OCI-LY1 (cell line): ENCODE results near the gene NOD2.

Source experiments
- H2AFZ ChIP-seq: fragments of 200-600 bp; sonication (generic), shearing (Covaris generic); 2 replicates; pipeline ENCODE4 v1.6.0; 2014; ENCODE audit warnings: antibody characterized with exemption, mild to moderate bottlenecking, low read length
- H3F3A ChIP-seq: fragments of 200-600 bp; sonication (generic), shearing (Covaris generic); 2 replicates; pipeline ENCODE4 v1.6.0; 2014; ENCODE audit warnings: mild to moderate bottlenecking, antibody characterized with exemption, low read length, moderate library complexity; ENCODE audit not compliant: insufficient read depth
- H3K27ac ChIP-seq: fragments of 200-600 bp; sonication (generic); 2 replicates; pipeline ENCODE4 v1.5.1; 2014; ENCODE audit warnings: low read length, mixed run types, mild to moderate bottlenecking, low read depth; ENCODE audit not compliant: poor library complexity, severe bottlenecking
- H3K27me3 ChIP-seq: fragments of 200-600 bp; sonication (generic); 2 replicates; pipeline ENCODE4 v1.6.0; 2014; ENCODE audit warnings: antibody characterized with exemption, mild to moderate bottlenecking, low read length, moderate library complexity; ENCODE audit not compliant: insufficient read depth
- H3K36me3 ChIP-seq: fragments of 200-600 bp; sonication (generic); 2 replicates; pipeline ENCODE4 v1.6.1; 2014; ENCODE audit warnings: mild to moderate bottlenecking, antibody characterized with exemption, low read length, moderate library complexity, mixed read lengths; ENCODE audit not compliant: insufficient read depth
- H3K4me1 ChIP-seq: fragments of 200-600 bp; sonication (generic); 2 replicates; pipeline ENCODE4 v1.5.1; 2014; ENCODE audit warnings: mild to moderate bottlenecking, low read length, moderate library complexity; ENCODE audit not compliant: insufficient read depth, severe bottlenecking
- H3K4me2 ChIP-seq: fragments of 200-600 bp; sonication (generic), shearing (Covaris generic); 2 replicates; pipeline ENCODE4 v1.6.1; 2014; ENCODE audit warnings: low read length
- H3K4me3 ChIP-seq: fragments of 200-600 bp; sonication (generic); 2 replicates; pipeline ENCODE4 v1.5.1; 2014; ENCODE audit warnings: low read length, low read depth, mild to moderate bottlenecking, mixed read lengths; ENCODE audit not compliant: poor library complexity, severe bottlenecking
- H3K79me2 ChIP-seq: fragments of 200-600 bp; shearing (Covaris generic); 2 replicates; pipeline ENCODE4 v1.6.1; 2016; ENCODE audit warnings: mixed run types, low read length, mixed read lengths; ENCODE audit not compliant: insufficient read depth
- H3K9ac ChIP-seq: fragments of 200-600 bp; sonication (generic), shearing (Covaris generic); 2 replicates; pipeline ENCODE4 v1.6.1; 2014; ENCODE audit warnings: mild to moderate bottlenecking, low read length, mixed read lengths
- H3K9me2 ChIP-seq: fragments of 200-600 bp; sonication (generic), shearing (Covaris generic); 2 replicates; pipeline ENCODE4 v1.6.1; 2014; ENCODE audit warnings: low read depth, mild to moderate bottlenecking, low read length, mixed read lengths
- H3K9me3 ChIP-seq: fragments of 200-600 bp; shearing (Covaris generic); 2 replicates; pipeline ENCODE4 v1.6.1; 2014; ENCODE audit warnings: low read length, mixed read lengths
- H4K20me1 ChIP-seq: fragments of 200-600 bp; sonication (generic), shearing (Covaris generic); 2 replicates; pipeline ENCODE4 v1.6.0; 2016; ENCODE audit warnings: mild to moderate bottlenecking, low read length; ENCODE audit not compliant: insufficient read depth
- EZH2 ChIP-seq: fragments of 200-600 bp; sonication (generic), shearing (Covaris generic); IDR thresholded peaks from 2 replicates; pipeline ENCODE4 v1.8.0; 2017; ENCODE audit warnings: borderline replicate concordance, mixed run types, mild to moderate bottlenecking, antibody characterized with exemption, low read length, moderate library complexity, mixed read lengths
- TF ChIP-seq, protein P1 (sequence below): fragments of 200-600 bp; sonication (generic), shearing (Covaris generic); IDR thresholded peaks from 2 replicates; pipeline ENCODE4 v1.5.1; 2017; ENCODE audit warnings: mild to moderate bottlenecking, antibody characterized with exemption, low read length, moderate library complexity, mixed read lengths

NOD2 gene

DNA sequence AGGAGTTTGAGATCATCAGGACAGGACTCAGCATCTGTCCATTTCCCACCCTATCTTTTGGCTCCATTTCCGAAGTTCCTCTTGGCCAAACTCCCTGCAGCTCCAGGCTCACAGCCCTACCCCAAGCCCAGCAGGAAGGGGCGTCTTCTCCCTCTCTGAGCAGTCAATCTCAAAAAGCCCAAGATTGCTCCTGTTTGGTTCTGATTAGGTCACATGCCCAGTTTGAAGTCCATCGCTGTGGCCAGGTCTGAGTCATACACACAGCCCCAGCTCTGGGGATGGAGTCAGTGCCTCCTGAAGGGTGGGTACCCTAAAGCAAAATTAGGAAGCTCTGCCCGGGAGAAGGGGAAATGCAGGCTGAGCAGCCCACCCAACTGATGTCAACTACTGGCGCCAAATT lies 36.2 kb upstream of the NOD2 start:
- TF ChIP-seq, protein P1, sequence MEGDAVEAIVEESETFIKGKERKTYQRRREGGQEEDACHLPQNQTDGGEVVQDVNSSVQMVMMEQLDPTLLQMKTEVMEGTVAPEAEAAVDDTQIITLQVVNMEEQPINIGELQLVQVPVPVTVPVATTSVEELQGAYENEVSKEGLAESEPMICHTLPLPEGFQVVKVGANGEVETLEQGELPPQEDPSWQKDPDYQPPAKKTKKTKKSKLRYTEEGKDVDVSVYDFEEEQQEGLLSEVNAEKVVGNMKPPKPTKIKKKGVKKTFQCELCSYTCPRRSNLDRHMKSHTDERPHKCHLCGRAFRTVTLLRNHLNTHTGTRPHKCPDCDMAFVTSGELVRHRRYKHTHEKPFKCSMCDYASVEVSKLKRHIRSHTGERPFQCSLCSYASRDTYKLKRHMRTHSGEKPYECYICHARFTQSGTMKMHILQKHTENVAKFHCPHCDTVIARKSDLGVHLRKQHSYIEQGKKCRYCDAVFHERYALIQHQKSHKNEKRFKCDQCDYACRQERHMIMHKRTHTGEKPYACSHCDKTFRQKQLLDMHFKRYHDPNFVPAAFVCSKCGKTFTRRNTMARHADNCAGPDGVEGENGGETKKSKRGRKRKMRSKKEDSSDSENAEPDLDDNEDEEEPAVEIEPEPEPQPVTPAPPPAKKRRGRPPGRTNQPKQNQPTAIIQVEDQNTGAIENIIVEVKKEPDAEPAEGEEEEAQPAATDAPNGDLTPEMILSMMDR, result no peak
- TF ChIP-seq EZH2, result no peak
- Histone ChIP-seq H3K4me2 (no peak overlapping the region), H3K4me3 (no peak overlapping the region), H3K27me3 (peaks cover 9% of the 10 kb centered on the region), H2AFZ (no peak overlapping the region), H3F3A (no peaks in the 10 kb centered on the region), H3K9me3 (no peaks in the 10 kb centered on the region), H4K20me1 (no peaks in the 10 kb centered on the region), H3K79me2 (no peaks in the 10 kb centered on the region), H3K36me3 (no peaks in the 10 kb centered on the region; the same call in 1 of the 2 replicates), H3K9ac (no peak overlapping the region), H3K4me1 (no peaks in the 10 kb centered on the region), H3K9me2 (no peaks in the 10 kb centered on the region), H3K27ac (no peak overlapping the region)

DNA sequence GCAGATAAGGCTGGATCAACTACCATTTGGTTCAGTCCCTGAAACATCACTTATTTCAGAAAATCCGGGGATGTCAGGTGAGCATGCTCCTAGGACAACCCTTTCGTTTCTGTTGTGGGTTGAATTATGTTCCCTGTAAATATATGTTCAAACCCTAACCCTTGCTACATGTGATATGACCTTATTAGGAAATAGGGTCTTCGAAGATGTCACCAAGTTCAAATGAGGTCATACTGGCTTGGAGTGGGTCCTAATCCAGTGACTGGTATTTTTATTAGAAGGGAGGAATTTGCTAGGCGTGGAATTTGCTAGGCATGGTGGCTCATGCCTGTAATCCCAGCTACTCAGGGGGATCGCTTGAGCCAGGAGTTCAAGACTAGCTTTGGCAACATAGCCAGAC lies 33.6 kb upstream of the NOD2 start:
- H3K9me2 ChIP-seq, result no peaks in the 10 kb centered on the region
- H3K4me3 ChIP-seq, result no peak overlapping the region
- H3K27ac ChIP-seq, result no peak overlapping the region
- H3K4me1 ChIP-seq, result no peaks in the 10 kb centered on the region
- H3F3A ChIP-seq, result no peaks in the 10 kb centered on the region
- peaks cover 9% of the 10 kb centered on the region for H3K27me3 ChIP-seq
- no peak overlapping the region for H2AFZ ChIP-seq
- no peak overlapping the region for H3K9ac ChIP-seq
- no peaks in the 10 kb centered on the region for H3K79me2 ChIP-seq
- no peaks in the 10 kb centered on the region; the same call in 1 of the 2 replicates for H3K36me3 ChIP-seq
- TF ChIP-seq EZH2, result no peak
- TF ChIP-seq, protein P1, result no peak
- H4K20me1 ChIP-seq, result no peaks in the 10 kb centered on the region
- no peaks in the 10 kb centered on the region for H3K9me3 ChIP-seq
- H3K4me2 ChIP-seq, result no peak overlapping the region

DNA sequence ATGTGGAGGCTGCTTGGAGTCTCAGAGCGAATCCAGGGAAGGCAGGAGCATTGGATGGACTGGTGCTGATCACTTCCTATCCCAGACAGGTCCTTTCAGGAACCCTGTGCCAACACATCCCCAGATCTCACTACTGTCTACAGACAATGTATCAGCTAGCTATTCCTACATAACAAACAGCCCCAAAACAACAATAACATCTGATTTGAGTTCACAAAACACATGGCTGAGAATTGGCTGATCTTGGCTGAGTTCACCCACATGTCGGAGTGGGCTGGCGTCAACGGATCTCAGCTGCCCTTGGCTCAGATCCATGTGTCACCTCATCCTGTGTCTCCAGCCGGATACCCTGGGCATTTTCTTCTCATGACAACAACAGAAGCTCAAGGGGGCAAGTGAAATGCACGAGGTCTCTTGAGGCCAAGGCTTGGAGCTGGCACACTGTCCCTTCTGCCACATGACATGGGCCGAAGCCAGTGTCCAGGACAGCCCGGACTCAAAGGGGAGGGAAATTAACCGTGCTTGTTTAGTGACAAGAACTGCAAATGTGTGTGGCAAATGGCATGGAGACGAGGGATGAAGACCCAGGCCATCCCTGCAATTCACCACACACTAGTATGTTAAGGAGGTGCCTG lies 31.0 kb upstream of the NOD2 start:
- Histone ChIP-seq H3K27ac (no peak overlapping the region), H3K9me3 (no peaks in the 10 kb centered on the region), H2AFZ (no peak overlapping the region), H3K79me2 (no peaks in the 10 kb centered on the region), H3K4me1 (peaks cover 3% of the 10 kb centered on the region), H3K36me3 (no peaks in the 10 kb centered on the region; the same call in 1 of the 2 replicates), H3K4me2 (no peak overlapping the region), H3K27me3 (peaks cover 3% of the 10 kb centered on the region; the same call in 1 of the 2 replicates), H3K9me2 (no peaks in the 10 kb centered on the region), H3F3A (no peaks in the 10 kb centered on the region), H3K9ac (no peak overlapping the region), H3K4me3 (no peak overlapping the region), H4K20me1 (no peaks in the 10 kb centered on the region)
- TF ChIP-seq EZH2, result no peak
- TF ChIP-seq, protein P1, result no peak
